ENCODE measurements around the gene TEKT2.

The TEKT2 gene

DNA sequence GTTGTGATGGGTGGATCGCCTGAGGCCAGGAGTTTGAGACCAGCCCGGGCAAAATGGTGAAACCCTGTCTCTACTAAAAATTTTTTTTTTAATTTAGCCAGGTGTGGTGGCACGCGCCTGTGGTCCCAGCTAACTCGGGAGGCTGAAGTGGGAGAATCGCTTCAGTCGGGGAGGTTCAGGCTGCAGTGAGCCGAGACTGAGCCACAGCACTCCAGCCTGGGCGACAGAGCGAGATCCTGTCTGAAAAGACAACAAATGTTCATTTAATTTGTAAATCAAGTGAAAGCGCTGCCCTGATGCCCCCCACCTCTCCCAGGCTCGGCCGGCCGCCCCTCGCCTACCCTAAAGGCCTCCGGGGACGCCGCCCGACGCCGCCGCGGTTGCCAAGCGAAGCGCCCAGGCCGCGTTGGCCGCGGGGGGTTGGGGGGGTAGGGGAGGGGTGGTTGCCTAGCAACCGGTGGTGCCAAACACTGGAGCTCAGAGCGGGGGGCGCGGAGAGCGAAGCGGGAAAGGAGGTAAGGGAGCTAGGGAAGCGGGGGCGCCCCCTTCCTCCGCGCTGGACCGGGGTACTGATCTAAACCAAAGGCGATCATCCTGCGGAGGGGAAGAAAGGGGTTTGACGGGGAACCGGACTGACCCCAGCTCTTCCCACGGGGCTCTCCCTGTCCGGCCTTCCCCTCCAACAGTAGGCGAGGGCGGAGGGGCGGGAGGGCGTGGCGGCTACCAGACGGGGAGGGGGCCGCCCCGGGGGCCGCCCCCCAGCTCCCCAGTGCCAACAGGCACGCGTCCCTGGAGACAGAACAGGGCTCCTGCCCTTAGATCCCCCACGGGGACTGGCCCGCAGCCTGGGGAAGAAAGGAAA, at the start of gene TEKT2:
Gene TEKT2, plus strand, starts transcription at position 460 of the 862 bp plus-strand sequence. CDS start 828 bp downstream, outside the sequence.
- no peaks in the 10 kb centered on the region for H4K20me1 ChIP-seq (ENCODE audit: insufficient read depth, low read length)
- TF ChIP-seq EZH2phosphoT487 (IDR thresholded peaks at IDR 0.05; ENCODE audit: low read depth) (no peak), CTCF (IDR thresholded peaks at IDR 0.05; ENCODE audit: low read depth, low read length) (no peak)
- H3K36me3 ChIP-seq (replicated peaks; ENCODE audit: low read depth, low read length): no peaks in the 10 kb centered on the region
- H3K4me1 ChIP-seq (ENCODE audit: low read length): no peaks in the 10 kb centered on the region
- no peaks in the 10 kb centered on the region for H3K27me3 ChIP-seq (ENCODE audit: low read depth, low read length)
- no peak within 1 kb of the TSS for H3K27ac ChIP-seq (ENCODE audit: low read length)
- no peak within 1 kb of the TSS for H3K4me3 ChIP-seq (ENCODE audit: low read length)
- no peak within 1 kb of the TSS for H3K4me2 ChIP-seq (ENCODE audit: low read length)
- H2AFZ ChIP-seq (ENCODE audit: low read depth, low read length): no peak within 1 kb of the TSS
- no peak within 1 kb of the TSS for H3K9ac ChIP-seq (ENCODE audit: low read length)
- H3K9me3 ChIP-seq (ENCODE audit: insufficient read depth, low read length): no peaks in the 10 kb centered on the region
- peaks cover 1% of the 10 kb centered on the region for H3K79me2 ChIP-seq (ENCODE audit: low read length)

DNA sequence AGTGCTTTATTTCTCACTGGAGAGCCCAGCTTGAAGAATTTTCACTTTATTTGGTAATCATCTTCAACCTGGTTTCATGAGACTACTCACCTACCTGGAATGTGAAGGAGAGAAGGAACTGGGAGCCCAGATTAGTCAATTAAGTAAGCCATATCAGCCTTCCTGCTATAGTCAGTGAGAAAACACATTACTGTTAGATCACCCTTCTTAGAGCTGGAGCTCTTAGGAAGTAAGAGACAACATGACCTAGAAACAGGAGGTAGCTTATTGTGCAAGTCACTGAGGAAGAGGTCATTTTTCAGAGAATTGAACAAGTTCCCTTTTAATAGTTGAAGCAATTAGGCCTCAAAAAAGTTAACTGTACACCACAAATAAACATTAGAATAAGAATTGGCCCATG, 49.2 kb upstream of the TEKT2 start:
- Histone ChIP-seq H3K36me3 (replicated peaks; ENCODE audit: low read depth, low read length) (no peaks in the 10 kb centered on the region), H3K4me3 (ENCODE audit: low read length) (no peak overlapping the region), H3K27me3 (ENCODE audit: low read depth, low read length) (no peaks in the 10 kb centered on the region), H4K20me1 (ENCODE audit: insufficient read depth, low read length) (no peaks in the 10 kb centered on the region), H3K79me2 (ENCODE audit: low read length) (no peaks in the 10 kb centered on the region), H2AFZ (ENCODE audit: low read depth, low read length) (no peak overlapping the region), H3K27ac (ENCODE audit: low read length) (no peak overlapping the region), H3K9ac (ENCODE audit: low read length) (no peak overlapping the region), H3K4me2 (ENCODE audit: low read length) (no peak overlapping the region), H3K4me1 (ENCODE audit: low read length) (no peaks in the 10 kb centered on the region), H3K9me3 (ENCODE audit: insufficient read depth, low read length) (no peaks in the 10 kb centered on the region)
- TF ChIP-seq EZH2phosphoT487 (IDR thresholded peaks at IDR 0.05; ENCODE audit: low read depth): no peak
- no peak for TF ChIP-seq CTCF (IDR thresholded peaks at IDR 0.05; ENCODE audit: low read depth, low read length)

DNA sequence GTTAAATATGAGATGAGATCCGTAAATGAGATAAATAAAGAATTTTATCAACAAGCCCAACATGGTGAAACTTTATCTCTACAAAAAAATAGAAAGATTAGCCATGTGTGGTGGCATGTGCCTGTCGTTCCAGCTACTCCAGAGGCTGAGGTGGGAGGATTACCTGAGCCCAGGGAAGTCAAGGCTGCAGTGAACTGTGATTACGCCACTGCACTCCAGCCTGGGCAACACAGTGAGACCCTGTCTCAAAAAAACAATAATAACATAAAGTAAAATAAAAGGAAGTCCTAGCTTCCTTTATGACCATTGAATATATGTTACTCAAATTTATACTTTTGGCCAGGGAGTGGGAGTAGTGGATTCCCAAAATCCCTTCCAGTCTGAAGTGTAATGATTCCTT, 48.7 kb upstream of the TEKT2 start:
- H2AFZ ChIP-seq (ENCODE audit: low read depth, low read length): no peak overlapping the region
- peaks cover under 1% of the 10 kb centered on the region for H3K36me3 ChIP-seq (replicated peaks; ENCODE audit: low read depth, low read length)
- TF ChIP-seq CTCF (IDR thresholded peaks at IDR 0.05; ENCODE audit: low read depth, low read length) (no peak), EZH2phosphoT487 (IDR thresholded peaks at IDR 0.05; ENCODE audit: low read depth) (no peak)
- no peak overlapping the region for H3K4me2 ChIP-seq (ENCODE audit: low read length)
- no peak overlapping the region for H3K4me3 ChIP-seq (ENCODE audit: low read length)
- no peaks in the 10 kb centered on the region for H3K27me3 ChIP-seq (ENCODE audit: low read depth, low read length)
- no peaks in the 10 kb centered on the region for H3K4me1 ChIP-seq (ENCODE audit: low read length)
- no peaks in the 10 kb centered on the region for H3K9me3 ChIP-seq (ENCODE audit: insufficient read depth, low read length)
- no peak overlapping the region for H3K27ac ChIP-seq (ENCODE audit: low read length)
- no peak overlapping the region for H3K9ac ChIP-seq (ENCODE audit: low read length)
- no peaks in the 10 kb centered on the region for H4K20me1 ChIP-seq (ENCODE audit: insufficient read depth, low read length)
- no peaks in the 10 kb centered on the region for H3K79me2 ChIP-seq (ENCODE audit: low read length)

DNA sequence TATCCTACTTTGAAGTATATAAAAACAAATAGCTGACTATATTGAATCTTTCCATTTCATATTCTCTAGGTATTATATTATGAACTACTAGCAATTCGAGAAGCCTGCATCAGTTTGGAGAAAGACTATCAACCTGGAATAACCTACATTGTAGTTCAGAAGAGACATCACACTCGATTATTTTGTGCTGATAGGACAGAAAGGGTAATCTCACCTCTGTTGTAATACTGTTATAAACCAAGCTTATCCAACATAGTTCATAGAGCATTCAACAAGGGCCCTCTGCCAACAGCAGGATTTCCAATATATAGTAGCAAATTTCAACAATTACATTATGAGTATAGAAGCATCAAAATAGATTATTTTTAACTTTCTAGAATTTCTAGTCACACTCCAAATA, 43.7 kb upstream of the TEKT2 start:
- Histone ChIP-seq H3K36me3 (replicated peaks; ENCODE audit: low read depth, low read length) (peaks cover 3% of the 10 kb centered on the region), H2AFZ (ENCODE audit: low read depth, low read length) (no peak overlapping the region), H3K4me1 (ENCODE audit: low read length) (no peaks in the 10 kb centered on the region), H3K9ac (ENCODE audit: low read length) (no peak overlapping the region), H3K79me2 (ENCODE audit: low read length) (no peaks in the 10 kb centered on the region), H3K27ac (ENCODE audit: low read length) (no peak overlapping the region), H4K20me1 (ENCODE audit: insufficient read depth, low read length) (no peaks in the 10 kb centered on the region), H3K9me3 (ENCODE audit: insufficient read depth, low read length) (no peaks in the 10 kb centered on the region), H3K27me3 (ENCODE audit: low read depth, low read length) (no peaks in the 10 kb centered on the region), H3K4me2 (ENCODE audit: low read length) (no peak overlapping the region), H3K4me3 (ENCODE audit: low read length) (no peak overlapping the region)
- TF ChIP-seq CTCF (IDR thresholded peaks at IDR 0.05; ENCODE audit: low read depth, low read length) (no peak), EZH2phosphoT487 (IDR thresholded peaks at IDR 0.05; ENCODE audit: low read depth) (no peak)

All from OCI-LY3 (cell line).